NCI-H1092 (cell line): Measurements from ENCODE around the gene ACAT2.
"Not testable (repeated sequence)": the region's sequence is repeated elsewhere in the genome, so short reads cannot be mapped to it uniquely, and the experiment has no call there.

ENCODE experiments used
- DNase-seq: peaks from one replicate; lab custom pipeline; 2025; lab: John Stamatoyannopoulos, UW

Gene ACAT2

GRCh38 chr6:159730332-159730676 lies 31.5 kb upstream of the ACAT2 start:
- DNase-seq, result no peak

GRCh38 chr6:159732550-159732949 lies 29.3 kb upstream of the ACAT2 start:
- DNase-seq, result not testable (repeated sequence)

GRCh38 chr6:159733395-159733794 lies 28.4 kb upstream of the ACAT2 start:
- DNase-seq, result not testable (repeated sequence)

GRCh38 chr6:159736908-159737307 lies 24.9 kb upstream of the ACAT2 start:
- no peak for DNase-seq

GRCh38 chr6:159739341-159739740 lies 22.5 kb upstream of the ACAT2 start:
- no peak for DNase-seq

- DNase-seq, result no peak
Observed at GRCh38 chr6:159742165-159742564, 19.7 kb upstream of the ACAT2 start.

- DNase-seq, result no peak
Observed at GRCh38 chr6:159745081-159745480, 16.8 kb upstream of the ACAT2 start.

GRCh38 chr6:159746759-159747158 lies 15.1 kb upstream of the ACAT2 start:
- DNase-seq, result no peak

GRCh38 chr6:159748127-159748526 lies 13.7 kb upstream of the ACAT2 start:
- DNase-seq, result not testable (repeated sequence)

GRCh38 chr6:159751448-159751847 lies 10.4 kb upstream of the ACAT2 start:
- no peak for DNase-seq

- no peak for DNase-seq
Observed at GRCh38 chr6:159753081-159753872, 8.6 kb upstream of the ACAT2 start.

GRCh38 chr6:159754401-159754800 lies 7.4 kb upstream of the ACAT2 start:
- DNase-seq, result no peak

- no peak for DNase-seq
Observed at GRCh38 chr6:159754959-159755914, 6.6 kb upstream of the ACAT2 start.

GRCh38 chr6:159756508-159756907 lies 5.3 kb upstream of the ACAT2 start:
- no peak for DNase-seq

- DNase-seq, result no peak
Observed at GRCh38 chr6:159758031-159759001, 3.5 kb upstream of the ACAT2 start.

- DNase-seq, result no peak
Observed at GRCh38 chr6:159759645-159760044, 2.2 kb upstream of the ACAT2 start.

- DNase-seq, result no peak
Observed at GRCh38 chr6:159760602-159761057, 1.2 kb upstream of the ACAT2 start.

GRCh38 chr6:159761129-159761872 lies 544 bp upstream of the ACAT2 start:
- no peak for DNase-seq

GRCh38 chr6:159762681-159763293 lies 942 bp downstream of the ACAT2 start:
- DNase-seq, result no peak

GRCh38 chr6:159766906-159767305 lies 5.1 kb downstream of the ACAT2 start:
- no peak for DNase-seq

GRCh38 chr6:159769470-159769869 lies 7.6 kb downstream of the ACAT2 start:
- DNase-seq, result no peak
